CD4-positive, alpha-beta T cell (primary cell): ENCODE measurements around the gene TARS2. TPM values are rescaled to one million over a fixed set of nuclear protein-coding genes. Genes with fewer than 3 reads are reported as not detected.

ENCODE experiments used
- ATAC-seq: fragments of 200-7000 bp; cut with Tn5 transposase; one replicate; pipeline ENCODE4 v1.10.0; 2022; ENCODE audit warnings: mild to moderate bottlenecking; ENCODE audit not compliant: poor library complexity
- CTCF ChIA-PET: fragments of 350-600 bp; sonication (Branson Sonifier 250); formaldehyde crosslinking; loops from one replicate; lab custom pipeline; 2021; ENCODE audit warnings: antibody characterized with exemption, inconsistent platforms; lab: Charles Lee
- POLR2A ChIA-PET: fragments of 350-600 bp; sonication (Branson Sonifier 250); formaldehyde crosslinking; loops from one replicate; lab custom pipeline; 2021; ENCODE audit warnings: antibody characterized with exemption, inconsistent platforms; lab: Charles Lee
- DNase-seq, 14 experiments: peaks; one replicate each; pipeline ENCODE4 v3.0.0-alpha.2; 2013 to 2020; ENCODE audit warnings: mixed read lengths in 2 of 14
- H3K27ac ChIP-seq, 2 donors: one replicate each; pipeline versions ENCODE4 v1.5.1 to v1.7.0; 2013; ENCODE audit warnings: low read length in 2 of 2, low read depth in 1 of 2, mild to moderate bottlenecking in 1 of 2
- H3K27me3 ChIP-seq, 2 experiments: 1 replicate in 1 of 2; 2 replicates in 1 of 2; pipeline versions ENCODE4 v1.6.1 to v1.7.0; 2013; ENCODE audit warnings: low read length in 2 of 2, control low read depth in 1 of 2, mild to moderate bottlenecking in 1 of 2, moderate library complexity in 1 of 2; ENCODE audit not compliant: insufficient read depth in 2 of 2, control insufficient read depth in 1 of 2
- H3K36me3 ChIP-seq: one replicate; pipeline ENCODE4 v1.6.1; 2013; ENCODE audit warnings: low read length, control low read depth; ENCODE audit not compliant: insufficient read depth
- H3K4me1 ChIP-seq: one replicate; pipeline ENCODE4 v1.6.1; 2013; ENCODE audit warnings: low read length, control low read depth; ENCODE audit not compliant: insufficient read depth
- H3K4me3 ChIP-seq: one replicate; pipeline ENCODE4 v1.5.1; 2013; ENCODE audit warnings: mild to moderate bottlenecking, low read length, moderate library complexity
- H3K9me3 ChIP-seq, 2 experiments: 1 replicate in 1 of 2; 2 replicates in 1 of 2; pipeline versions ENCODE4 v1.6.1 to v1.7.0; 2013; ENCODE audit warnings: low read length in 2 of 2, mild to moderate bottlenecking in 2 of 2, control low read depth in 1 of 2, moderate library complexity in 1 of 2; ENCODE audit not compliant: control insufficient read depth in 1 of 2, insufficient read depth in 1 of 2
- H3K27ac Mint-ChIP-seq: one replicate; pipeline ENCODE4 v1.8.0; 2020; ENCODE audit warnings: mixed read lengths
- H3K27me3 Mint-ChIP-seq: one replicate; pipeline ENCODE4 v1.8.0; 2021; ENCODE audit warnings: mixed read lengths
- H3K36me3 Mint-ChIP-seq: one replicate; pipeline ENCODE4 v1.8.0; 2021; ENCODE audit warnings: low read depth, mixed read lengths
- H3K4me1 Mint-ChIP-seq: one replicate; pipeline ENCODE4 v1.8.0; 2021; ENCODE audit warnings: low read depth, mixed read lengths
- H3K4me3 Mint-ChIP-seq: one replicate; pipeline ENCODE4 v1.8.0; 2020; ENCODE audit warnings: mild to moderate bottlenecking, mixed read lengths
- H3K9me3 Mint-ChIP-seq: one replicate; pipeline ENCODE4 v1.8.0; 2020; ENCODE audit warnings: mixed read lengths
- intact Hi-C, 2 experiments: fragments of 100-400 bp; cut with DNase I in 1 of 2; cut with micrococcal nuclease in 1 of 2; formaldehyde crosslinking; loops; one replicate each; pipeline versions ENCODE4 v1.15.1 to v1.9.0; 2023 to 2025; cut with DNase I, micrococcal nuclease
- total RNA-seq, 174 experiments: library from RNA in 2 of 174; stranded (reverse) in 2 of 174; gene quantifications; one replicate each; pipeline ENCODE4 v1.2.3 and lab custom pipeline; 2021 to 2026
- TF ChIP-seq, protein P1 (sequence below): fragments of 200-600 bp; IDR thresholded peaks from one replicate; pipeline ENCODE4 v1.8.0; 2022; ENCODE audit warnings: antibody characterized with exemption, mild to moderate bottlenecking

TARS2 gene
- total RNA-seq, 2 experiments from 2014 or later: 22.8 to 25.3 TPM

DNA sequence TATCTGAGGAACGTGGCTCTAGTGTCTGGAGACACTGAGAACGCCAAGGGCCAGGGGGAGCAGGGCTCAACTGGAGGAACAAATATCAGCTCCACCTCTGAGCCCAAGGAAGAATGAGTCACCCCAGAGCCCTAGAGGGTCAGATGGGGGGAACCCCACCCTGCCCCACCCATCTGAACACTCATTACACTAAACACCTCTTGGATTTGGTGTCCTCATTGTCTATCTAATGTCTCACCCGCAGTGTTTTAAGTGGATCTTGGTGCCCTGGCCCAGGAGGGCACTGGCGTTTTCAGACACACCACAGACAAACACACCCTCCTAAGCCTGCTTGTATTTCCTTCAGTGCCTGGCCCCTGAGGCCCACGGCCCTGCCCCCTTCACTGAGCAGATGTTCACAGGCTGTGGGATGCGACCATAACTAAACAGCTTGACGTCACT lies 26.2 kb downstream of the TARS2 start:
- no peak overlapping the region for H3K4me3 ChIP-seq
- H3K9me3 ChIP-seq: no peaks in the 10 kb centered on the region
- ATAC-seq (no peak), DNase-seq (no peak)
- TF ChIP-seq, protein P1, sequence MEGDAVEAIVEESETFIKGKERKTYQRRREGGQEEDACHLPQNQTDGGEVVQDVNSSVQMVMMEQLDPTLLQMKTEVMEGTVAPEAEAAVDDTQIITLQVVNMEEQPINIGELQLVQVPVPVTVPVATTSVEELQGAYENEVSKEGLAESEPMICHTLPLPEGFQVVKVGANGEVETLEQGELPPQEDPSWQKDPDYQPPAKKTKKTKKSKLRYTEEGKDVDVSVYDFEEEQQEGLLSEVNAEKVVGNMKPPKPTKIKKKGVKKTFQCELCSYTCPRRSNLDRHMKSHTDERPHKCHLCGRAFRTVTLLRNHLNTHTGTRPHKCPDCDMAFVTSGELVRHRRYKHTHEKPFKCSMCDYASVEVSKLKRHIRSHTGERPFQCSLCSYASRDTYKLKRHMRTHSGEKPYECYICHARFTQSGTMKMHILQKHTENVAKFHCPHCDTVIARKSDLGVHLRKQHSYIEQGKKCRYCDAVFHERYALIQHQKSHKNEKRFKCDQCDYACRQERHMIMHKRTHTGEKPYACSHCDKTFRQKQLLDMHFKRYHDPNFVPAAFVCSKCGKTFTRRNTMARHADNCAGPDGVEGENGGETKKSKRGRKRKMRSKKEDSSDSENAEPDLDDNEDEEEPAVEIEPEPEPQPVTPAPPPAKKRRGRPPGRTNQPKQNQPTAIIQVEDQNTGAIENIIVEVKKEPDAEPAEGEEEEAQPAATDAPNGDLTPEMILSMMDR: no peak
- peaks cover 17% of the 10 kb centered on the region for H3K4me1 ChIP-seq
- intact Hi-C loops: no loop called here
- H3K36me3 ChIP-seq: no peaks in the 10 kb centered on the region
- CTCF ChIA-PET: no interaction called here
- Mint-ChIP-seq H3K4me1 (peaks cover 20% of the 10 kb centered on the region), H3K9me3 (no peaks in the 10 kb centered on the region), H3K4me3 (peak overlapping the region; percentile 34), H3K27ac (no peak overlapping the region), H3K36me3 (no peaks in the 10 kb centered on the region), H3K27me3 (no peaks in the 10 kb centered on the region)
- H3K27ac ChIP-seq: no peak overlapping the region
- H3K27me3 ChIP-seq: no peaks in the 10 kb centered on the region
- POLR2A ChIA-PET: interaction anchor here (0.6 kb wide), 1 partner anchor 234 kb away, joined by 3 read pairs; no protein-coding TSS in a partner anchor

DNA sequence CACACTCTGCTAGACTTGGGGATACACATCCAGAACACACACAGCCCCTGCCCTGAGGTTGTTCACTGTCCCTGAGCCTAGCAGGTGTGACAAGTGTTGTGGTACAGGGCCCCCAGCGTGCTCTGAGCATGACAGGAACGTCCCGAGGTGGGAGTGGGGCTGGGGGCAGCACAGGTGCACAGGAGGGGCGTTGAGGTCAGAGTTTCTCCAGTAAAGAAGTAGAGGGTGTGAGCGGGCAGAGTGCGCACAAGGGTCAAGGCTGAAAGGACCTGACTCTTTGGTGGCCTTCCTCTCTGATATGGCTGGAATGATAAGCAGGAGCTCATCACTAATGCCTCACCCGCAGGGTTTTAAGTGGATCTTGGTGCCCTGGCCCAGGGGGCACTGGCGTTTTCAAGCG lies 27.0 kb downstream of the TARS2 start:
- no peak overlapping the region for H3K27ac Mint-ChIP-seq
- no peak overlapping the region for H3K27ac ChIP-seq
- H3K36me3 Mint-ChIP-seq: no peaks in the 10 kb centered on the region
- peak overlapping the region; percentile 87 for H3K4me3 Mint-ChIP-seq
- no peaks in the 10 kb centered on the region for H3K9me3 Mint-ChIP-seq
- H3K9me3 ChIP-seq: no peaks in the 10 kb centered on the region
- H3K4me1 Mint-ChIP-seq: peaks cover 20% of the 10 kb centered on the region
- intact Hi-C loops: loop anchor here in 1 of 2 experiments (2.0 kb wide), 1 partner anchor 25 kb away; no protein-coding TSS in a partner anchor
- no peaks in the 10 kb centered on the region for H3K27me3 Mint-ChIP-seq
- H3K4me3 ChIP-seq: no peak overlapping the region
- ATAC-seq (no peak), DNase-seq (no peak)
- POLR2A ChIA-PET: interaction anchor here (0.6 kb wide), 1 partner anchor 233 kb away, joined by 3 read pairs; no protein-coding TSS in a partner anchor
- H3K36me3 ChIP-seq: no peaks in the 10 kb centered on the region
- no peaks in the 10 kb centered on the region for H3K27me3 ChIP-seq
- TF ChIP-seq, protein P1: no peak
- peaks cover 17% of the 10 kb centered on the region for H3K4me1 ChIP-seq
- CTCF ChIA-PET: no interaction called here

DNA sequence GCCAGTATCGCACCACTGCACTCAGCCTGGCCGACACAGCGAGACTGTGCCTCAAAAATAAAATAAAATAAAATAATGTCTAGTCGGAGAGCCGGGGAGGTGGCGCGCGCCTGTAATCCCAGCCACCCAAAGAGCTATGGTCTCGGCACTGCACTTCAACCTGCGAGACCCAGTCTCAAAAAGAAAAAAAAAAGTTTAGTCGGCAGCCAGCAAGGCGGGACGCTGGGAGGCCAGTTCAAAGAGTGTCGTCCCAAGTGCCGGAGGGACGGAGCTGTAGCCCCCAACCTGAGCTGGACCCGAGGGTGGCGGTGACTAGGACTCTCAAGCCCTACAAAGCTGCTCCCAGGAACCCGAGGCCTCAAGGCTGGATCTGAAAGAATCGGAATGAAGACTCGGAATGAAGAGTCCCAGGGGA lies 27.7 kb downstream of the TARS2 start:
- no peak overlapping the region for H3K27ac ChIP-seq
- no peak for DNase-seq
- H3K4me1 Mint-ChIP-seq: peaks cover 20% of the 10 kb centered on the region
- ATAC-seq: no peak
- H3K27me3 Mint-ChIP-seq: no peaks in the 10 kb centered on the region
- TF ChIP-seq, protein P1: no peak
- H3K4me3 Mint-ChIP-seq: peak overlapping the region; percentile 87
- peaks cover 17% of the 10 kb centered on the region for H3K4me1 ChIP-seq
- H3K36me3 ChIP-seq: no peaks in the 10 kb centered on the region
- no peaks in the 10 kb centered on the region for H3K9me3 Mint-ChIP-seq
- intact Hi-C loops: loop anchor here in 1 of 2 experiments (2.0 kb wide), 1 partner anchor 26 kb away; no protein-coding TSS in a partner anchor
- no peaks in the 10 kb centered on the region for H3K27me3 ChIP-seq
- H3K36me3 Mint-ChIP-seq: no peaks in the 10 kb centered on the region
- POLR2A ChIA-PET: interaction anchor here (1.0 to 2.5 kb wide), 12 partner anchors 9 to 628 kb away, joined by 3 to 17 read pairs (median 6); partner anchors contain the start of genes ENSA, GOLPH3L, MCL1 and RPRD2
- H3K9me3 ChIP-seq: no peaks in the 10 kb centered on the region
- H3K27ac Mint-ChIP-seq: peak overlapping the region; percentile 39
- peak overlapping the region; percentile 82 for H3K4me3 ChIP-seq
- CTCF ChIA-PET: no interaction called here
